ENCODE data around the gene MBOAT2.
A peak's percentile ranks its signal among the peaks of the same experiment; 100 is the strongest.

MBOAT2 gene

DNA sequence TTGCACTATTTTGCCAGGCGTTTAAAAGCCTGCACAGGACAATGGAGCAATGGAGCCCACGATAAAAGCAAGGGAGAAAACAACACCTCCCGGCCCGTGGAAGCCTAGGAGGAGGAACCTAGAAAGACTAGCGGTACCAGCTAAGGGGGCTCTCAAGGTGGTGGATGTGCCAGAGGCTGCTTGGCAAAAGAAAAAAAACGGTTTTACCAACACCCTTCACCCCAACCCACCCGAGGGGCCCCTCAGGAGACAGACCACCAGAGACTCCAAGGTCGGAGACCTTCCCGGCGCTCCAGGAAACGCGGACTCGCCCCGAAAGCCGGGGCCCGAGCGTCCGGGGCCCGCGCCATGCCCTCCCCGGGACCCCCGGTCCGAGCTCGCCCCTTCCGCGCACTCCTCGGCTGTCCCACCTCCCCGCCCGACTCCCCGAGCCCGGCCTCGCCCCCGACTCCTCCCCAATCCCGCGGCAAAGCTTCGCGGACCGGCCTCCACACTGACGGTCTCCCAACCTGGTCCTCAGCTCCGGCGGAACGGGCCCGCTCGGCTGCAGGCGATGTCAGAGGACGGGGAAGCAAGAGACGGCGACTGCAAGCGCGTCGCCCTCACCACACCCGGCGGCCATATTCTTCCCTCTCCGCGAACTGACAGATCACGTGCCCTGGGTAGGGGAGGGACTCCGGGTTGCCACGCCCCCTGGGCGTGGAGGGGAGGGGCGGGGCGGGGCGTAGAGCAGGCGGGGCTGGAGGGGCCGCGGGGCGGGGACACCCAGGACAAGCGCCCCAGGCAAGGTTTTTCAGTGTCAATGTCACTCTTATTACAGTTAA, 166.3 kb downstream of the MBOAT2 start, which contains the start of gene KIDINS220:
Gene KIDINS220, minus strand, starts transcription at position 643 of the 824 bp plus-strand sequence. CDS start 10,520 bp downstream, outside the sequence.
- DNase-seq (ENCODE audit: low read depth in 2 of 3, low spot score in 2 of 3): peak; percentile 65 to 74 (median 73)

- no peak for DNase-seq (ENCODE audit: low read depth in 2 of 3, low spot score in 2 of 3)
These were observed 168.2 kb downstream of the MBOAT2 start for GRCh38 chr2:8835279-8835678.

- DNase-seq (ENCODE audit: low read depth in 2 of 3, low spot score in 2 of 3): no peak
These were observed 169.6 kb downstream of the MBOAT2 start for GRCh38 chr2:8833853-8834252.

- DNase-seq (ENCODE audit: low read depth in 2 of 3, low spot score in 2 of 3): no peak
These were observed 172.0 kb downstream of the MBOAT2 start for GRCh38 chr2:8831516-8831915.

DNA sequence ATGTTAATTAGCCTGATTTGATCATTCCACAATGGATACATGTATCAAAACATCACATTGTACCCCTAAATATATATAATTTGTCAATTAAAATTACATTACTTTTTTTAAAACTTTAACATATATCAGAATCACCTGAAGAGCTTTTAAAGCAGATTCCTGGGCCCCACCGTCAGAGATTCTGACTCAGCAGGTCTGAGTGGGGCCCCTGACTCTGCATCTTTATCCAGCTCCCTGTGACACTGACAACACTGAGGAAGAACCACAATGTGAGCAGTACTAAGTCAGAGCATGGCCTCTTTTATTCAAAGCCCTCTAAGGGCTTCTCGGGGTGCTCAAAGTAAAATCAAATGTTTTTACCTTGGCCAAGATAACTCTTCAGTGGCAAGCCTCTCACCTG, 175.8 kb downstream of the MBOAT2 start:
- no peak for DNase-seq (ENCODE audit: low read depth in 2 of 3, low spot score in 2 of 3)

DNA sequence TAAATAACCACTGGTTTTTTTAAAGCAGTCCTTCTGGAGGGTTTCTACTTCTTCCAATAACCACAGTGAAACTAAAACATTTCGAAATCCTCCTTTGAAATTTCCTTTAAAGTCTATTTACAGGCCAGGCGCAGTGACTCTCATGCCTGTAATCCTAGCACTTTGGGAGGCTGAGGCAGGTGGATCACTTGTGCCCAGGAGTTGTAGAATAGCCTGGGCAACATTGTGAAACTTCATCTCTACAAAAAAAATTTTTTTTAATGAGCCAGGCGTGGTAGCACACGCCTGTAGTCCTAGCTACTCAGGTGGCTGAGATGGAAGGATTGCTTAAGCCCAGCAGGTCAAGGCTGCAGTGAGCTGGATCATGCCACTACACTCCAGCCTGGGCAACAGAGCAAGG, 181.3 kb downstream of the MBOAT2 start:
- DNase-seq (ENCODE audit: low read depth in 2 of 3, low spot score in 2 of 3): no peak

GRCh38 chr2:8821276-8822217, 181.9 kb downstream of the MBOAT2 start:
- DNase-seq (ENCODE audit: low read depth in 2 of 3, low spot score in 2 of 3): no peak

DNA sequence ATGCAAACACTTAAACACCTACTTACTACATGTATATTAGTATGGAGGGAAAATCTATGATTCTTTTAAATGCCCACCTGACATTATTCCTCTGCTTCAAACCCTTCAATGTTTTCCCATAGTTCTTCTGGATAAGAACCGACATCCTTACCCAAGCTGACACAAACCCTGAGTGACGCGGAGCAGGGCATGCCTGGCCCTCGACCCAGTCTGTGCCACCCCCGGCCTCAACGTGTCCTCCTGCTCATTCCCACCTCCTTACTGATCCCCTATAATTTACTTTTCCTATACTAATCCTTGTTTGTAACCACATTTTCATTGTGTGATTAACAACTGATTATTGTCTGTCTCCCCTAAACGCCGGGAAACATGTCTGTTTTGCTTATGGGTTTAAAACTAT, 183.5 kb downstream of the MBOAT2 start:
- DNase-seq (ENCODE audit: low read depth in 2 of 3, low spot score in 2 of 3): no peak

GRCh38 chr2:8819194-8819593, 184.3 kb downstream of the MBOAT2 start:
- DNase-seq (ENCODE audit: low read depth in 2 of 3, low spot score in 2 of 3): no peak

DNA sequence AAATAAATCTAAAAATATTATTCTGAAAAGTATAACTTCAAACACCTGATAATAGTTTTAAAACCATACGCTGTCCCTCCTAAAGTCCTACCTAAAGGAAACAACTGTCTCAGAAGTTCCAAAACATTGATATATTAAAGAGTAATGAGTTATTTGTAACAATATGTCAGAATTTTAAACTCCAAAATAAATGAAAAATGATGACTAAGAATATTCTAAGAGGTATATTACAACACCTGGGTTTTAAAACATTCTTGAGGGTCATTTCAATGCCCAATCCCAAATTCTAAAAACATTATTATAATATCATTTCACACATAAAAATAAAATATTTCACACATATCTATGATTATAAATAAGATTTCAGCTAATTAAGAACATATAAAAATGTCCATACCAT, 186.3 kb downstream of the MBOAT2 start:
- DNase-seq (ENCODE audit: low read depth in 2 of 3, low spot score in 2 of 3): no peak

DNA sequence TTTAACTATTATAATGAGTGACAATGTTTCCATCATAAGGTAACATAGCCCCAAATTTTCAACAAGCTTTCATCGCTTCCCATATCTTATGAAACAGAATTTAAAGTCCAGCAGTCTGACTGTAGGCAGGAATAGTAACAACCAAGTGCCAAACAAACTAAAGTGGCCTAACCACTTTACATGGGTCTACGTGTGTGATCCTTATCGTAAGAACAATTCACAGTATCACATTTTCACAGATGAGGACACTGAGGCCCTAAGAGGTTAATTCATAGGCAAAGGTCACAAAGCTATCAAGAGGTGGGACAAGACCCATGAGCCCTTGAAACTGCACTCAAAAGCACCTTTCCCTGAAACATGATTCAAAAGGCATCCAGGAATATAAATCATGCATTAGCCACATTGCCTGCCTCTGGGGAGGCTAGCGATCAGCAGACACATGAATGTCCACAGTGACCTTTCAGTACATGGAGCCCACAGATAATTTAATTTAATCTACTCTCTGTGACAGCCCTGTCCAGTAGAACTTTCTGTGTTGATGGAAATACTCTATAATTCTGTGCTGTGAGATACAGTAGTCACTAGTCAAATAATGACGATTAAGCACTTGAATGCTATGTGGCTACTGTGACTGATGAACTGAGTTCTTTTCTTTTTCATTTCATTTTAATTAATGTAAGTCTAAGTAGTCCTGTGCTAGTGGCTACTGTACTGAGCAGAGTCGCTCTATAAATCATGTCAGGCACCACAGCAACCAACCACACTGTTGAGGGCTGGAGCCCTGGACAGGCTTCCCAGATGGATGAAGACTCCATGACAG, 196.4 kb downstream of the MBOAT2 start:
- DNase-seq (ENCODE audit: low read depth in 2 of 3, low spot score in 2 of 3): no peak

DNA sequence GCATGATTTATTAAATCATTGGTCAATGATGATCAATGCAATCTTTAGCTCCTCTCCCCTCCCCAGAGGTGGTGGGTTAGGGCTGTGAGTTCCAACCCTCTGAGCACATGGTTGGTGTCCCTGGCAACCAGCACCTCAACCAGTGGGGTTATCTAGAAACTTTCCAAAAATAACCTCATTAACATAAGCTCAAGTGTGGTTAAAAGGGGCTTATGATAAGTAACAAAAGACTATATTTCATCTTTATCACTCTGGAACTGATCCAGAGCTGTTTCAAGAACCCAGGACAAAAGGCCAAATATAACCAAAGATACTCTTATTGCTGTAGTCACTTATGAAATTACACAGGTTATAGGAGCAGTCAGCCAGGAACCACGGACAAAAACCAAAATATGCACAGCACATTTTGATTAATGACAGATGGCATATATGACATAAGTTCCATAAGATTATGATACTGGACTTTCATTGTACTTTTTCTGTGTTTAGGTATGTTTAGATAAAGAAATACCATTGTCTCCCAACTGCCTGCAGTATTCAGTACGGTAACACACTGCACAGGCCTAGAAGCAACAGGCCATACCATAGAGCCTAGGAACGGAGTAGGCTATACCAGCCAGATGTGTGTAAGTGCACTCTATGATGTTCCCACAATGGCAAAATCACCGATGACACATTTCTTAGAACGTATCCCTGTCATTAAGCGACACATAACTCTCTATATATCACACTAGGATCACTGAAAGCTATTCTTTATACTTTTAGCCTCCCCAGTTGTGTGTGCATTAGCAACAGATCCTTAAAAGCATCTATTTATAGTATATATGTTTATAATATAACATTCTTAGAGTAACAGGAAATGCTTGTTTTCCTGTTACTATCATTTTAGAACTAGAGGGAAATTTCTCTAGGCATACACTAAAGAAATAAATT, 197.9 kb downstream of the MBOAT2 start:
- no peak for DNase-seq (ENCODE audit: low read depth in 2 of 3, low spot score in 2 of 3)

- no peak for DNase-seq (ENCODE audit: low read depth in 2 of 3, low spot score in 2 of 3)
These were observed 199.7 kb downstream of the MBOAT2 start for GRCh38 chr2:8803658-8804379.

DNA sequence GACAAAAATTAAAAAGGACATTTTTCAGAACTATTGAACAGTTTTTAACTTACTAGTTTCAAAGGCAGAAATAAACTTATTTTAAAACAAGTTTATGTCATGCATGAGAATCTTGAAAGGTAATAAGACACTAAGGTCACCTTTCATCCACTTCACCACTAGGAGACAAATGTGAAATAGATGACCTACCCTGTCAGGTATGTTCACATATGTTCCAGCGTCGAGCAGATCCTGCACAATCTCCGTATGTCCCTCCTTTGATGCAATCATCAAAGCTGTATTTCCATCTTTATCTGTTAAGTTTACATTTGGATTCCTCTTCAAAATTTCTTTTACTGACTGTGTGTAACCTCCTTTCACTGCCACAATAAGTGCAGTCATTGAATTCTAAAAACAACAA, 200.7 kb downstream of the MBOAT2 start:
- DNase-seq (ENCODE audit: low read depth in 2 of 3, low spot score in 2 of 3): no peak

Measured in activated CD8-positive, alpha-beta memory T cell treated with anti-CD3 and anti-CD28 coated beads for 48 hours (primary cell).